Measurements from ENCODE around the gene REX1BD. TPM values are rescaled to one million over a fixed set of nuclear protein-coding genes. Genes with fewer than 3 reads are reported as not detected.

The REX1BD gene
- total RNA-seq, 1 donor from 2014 or later = 76.6 TPM

- H3K4me3 ChIP-seq = peak overlapping the region; percentile 68
- H3K4me1 ChIP-seq = peaks cover 49% of the 10 kb centered on the region
- TF ChIP-seq CTCF (IDR thresholded peaks at IDR 0.05; ENCODE audit: borderline replicate concordance) = no peak
- H3K27ac ChIP-seq (replicated peaks) = no peak overlapping the region
- no peaks in the 10 kb centered on the region for H3K36me3 ChIP-seq
- peaks cover 100% of the 10 kb centered on the region for H3K27me3 ChIP-seq (ENCODE audit: low read depth)
- intact Hi-C loops (cut with micrococcal nuclease) = no loop called here
- H3K9me3 ChIP-seq (replicated peaks) = no peaks in the 10 kb centered on the region
- no peak for DNase-seq
These were observed 23.6 kb downstream of the REX1BD start for GRCh38 chr19:18612051-18612771.

- H3K9me3 ChIP-seq (replicated peaks) = no peaks in the 10 kb centered on the region
- H3K27me3 ChIP-seq (ENCODE audit: low read depth) = peaks cover 100% of the 10 kb centered on the region
- H3K27ac ChIP-seq (replicated peaks) = no peak within 1 kb of the TSS
- TF ChIP-seq CTCF (IDR thresholded peaks at IDR 0.05; ENCODE audit: borderline replicate concordance) = no peak
- intact Hi-C loops (cut with micrococcal nuclease) = no loop called here
- DNase-seq = no peak
- no peaks in the 10 kb centered on the region for H3K36me3 ChIP-seq
- peak within 1 kb of the TSS; percentile 68 for H3K4me3 ChIP-seq
- H3K4me1 ChIP-seq = peaks cover 42% of the 10 kb centered on the region
These were observed 24.4 kb downstream of the REX1BD start, which contains the start of gene TMEM59L for GRCh38 chr19:18612772-18613588. Gene TMEM59L (plus strand): TSS chr19:18612870. CDS start chr19:18612959, 89 bp downstream.

GRCh38 chr19:18613589-18614234, 25.1 kb downstream of the REX1BD start:
- no peak overlapping the region for H3K4me3 ChIP-seq
- no peak overlapping the region for H3K27ac ChIP-seq (replicated peaks)
- peaks cover 97% of the 10 kb centered on the region for H3K27me3 ChIP-seq (ENCODE audit: low read depth)

GRCh38 chr19:18616023-18616422, 27.4 kb downstream of the REX1BD start:
- intact Hi-C loops (cut with micrococcal nuclease) = no loop called here
- DNase-seq = no peak
- Histone ChIP-seq H3K9me3 (replicated peaks) (no peaks in the 10 kb centered on the region), H3K27ac (replicated peaks) (no peak overlapping the region), H3K4me1 (peaks cover 27% of the 10 kb centered on the region), H3K36me3 (no peaks in the 10 kb centered on the region), H3K27me3 (ENCODE audit: low read depth) (peaks cover 88% of the 10 kb centered on the region), H3K4me3 (no peak overlapping the region)
- no peak for TF ChIP-seq CTCF (IDR thresholded peaks at IDR 0.05; ENCODE audit: borderline replicate concordance)

More at GRCh38 chr19:18613589-18614234, 25.1 kb downstream of the REX1BD start:
- H3K4me1 ChIP-seq = peaks cover 38% of the 10 kb centered on the region
- TF ChIP-seq CTCF (IDR thresholded peaks at IDR 0.05; ENCODE audit: borderline replicate concordance) = no peak
- intact Hi-C loops (cut with micrococcal nuclease) = no loop called here
- no peaks in the 10 kb centered on the region for H3K36me3 ChIP-seq
- no peak for DNase-seq
- H3K9me3 ChIP-seq (replicated peaks) = no peaks in the 10 kb centered on the region

GRCh38 chr19:18617562-18617961, 29.0 kb downstream of the REX1BD start:
- H3K27me3 ChIP-seq (ENCODE audit: low read depth) = peaks cover 73% of the 10 kb centered on the region
- intact Hi-C loops (cut with micrococcal nuclease) = no loop called here

More at GRCh38 chr19:18617562-18617961, 29.0 kb downstream of the REX1BD start:
- peaks cover 12% of the 10 kb centered on the region for H3K4me1 ChIP-seq
- no peaks in the 10 kb centered on the region for H3K36me3 ChIP-seq
- H3K27ac ChIP-seq (replicated peaks) = no peak overlapping the region
- no peaks in the 10 kb centered on the region for H3K9me3 ChIP-seq (replicated peaks)
- no peak for DNase-seq
- no peak for TF ChIP-seq CTCF (IDR thresholded peaks at IDR 0.05; ENCODE audit: borderline replicate concordance)
- H3K4me3 ChIP-seq = no peak overlapping the region

Measured in left ventricle myocardium inferior (tissue), 1 donor.